ENCODE data around the gene TRIM59. TPM values are rescaled to one million over a fixed set of nuclear protein-coding genes. Genes with fewer than 3 reads are reported as not detected.

TRIM59 gene
- total and polyA plus RNA-seq, 10 of the 15 experiments (the other 5 are each of a cell fraction or from before 2014, with no cell fraction given), result 14.4 to 105 (median 33.3) TPM

GRCh38 chr3:160474416-160474838 lies 24.8 kb upstream of the TRIM59 start:
- ChIA-PET CTCF (no interaction called here), RAD21 (ENCODE audit: unreplicated experiment) (no interaction called here), POLR2A (no interaction called here), SMC1A (ENCODE audit: uncharacterized antibody, unreplicated experiment) (no interaction called here)
- Histone ChIP-seq H4K20me1 (ENCODE audit: control insufficient read depth, insufficient read depth) (no peaks in the 10 kb centered on the region), H3K27ac (ENCODE audit: control insufficient read depth, insufficient read depth) (no peak overlapping the region), H3K9ac (ENCODE audit: control insufficient read depth, insufficient read depth, low read length) (no peak overlapping the region), H3K4me1 (ENCODE audit: control insufficient read depth, insufficient read depth, low read length) (no peaks in the 10 kb centered on the region; the same call in 1 of the 2 replicates), H3K27me3 (replicated peaks in 1 of 2; ENCODE audit: control insufficient read depth in 2 of 2, insufficient read depth in 2 of 2, low read length in 1 of 2) (no peaks in the 10 kb centered on the region), H3K36me3 (ENCODE audit: control insufficient read depth in 2 of 2, insufficient read depth in 2 of 2, low read length in 1 of 2) (no peaks in the 10 kb centered on the region), H3K79me2 (ENCODE audit: control insufficient read depth, insufficient read depth, low read length) (no peaks in the 10 kb centered on the region), H3K9me3 (replicated peaks; ENCODE audit: control insufficient read depth, insufficient read depth, low read length) (peaks cover 11% of the 10 kb centered on the region), H3K4me2 (ENCODE audit: control insufficient read depth, insufficient read depth) (no peak overlapping the region), H2AFZ (ENCODE audit: control insufficient read depth, low read depth, low read length) (no peak overlapping the region), H3K4me3 (no peak overlapping the region)
- ATAC-seq (no peak), DNase-seq (ENCODE audit: low read depth, low spot score) (no peak), FAIRE-seq (no peak)
- intact Hi-C loops (cut with micrococcal nuclease; ENCODE audit: unreplicated experiment), result no loop called here
- in situ Hi-C loops (cut with MboI), result no loop called here
- no TSS peak for BruUV-seq (replicated peaks)
- TF ChIP-seq PAX5 (IDR thresholded peaks at IDR 0.05; ENCODE audit: borderline replicate concordance, low read depth, low read length), result no peak
- TF ChIP-seq RAD51 (IDR thresholded peaks at IDR 0.05), result no peak
- no peak for TF ChIP-seq EED (IDR thresholded peaks at IDR 0.05; ENCODE audit: low read depth)
- no peak for TF ChIP-seq PRDM15 (CRISPR knock-in tag; IDR thresholded peaks at IDR 0.05)
- TF ChIP-seq YY1 (IDR thresholded peaks at IDR 0.05; ENCODE audit: low read depth, low read length), result no peak
- TF ChIP-seq WRNIP1 (IDR thresholded peaks at IDR 0.05; ENCODE audit: borderline replicate concordance, low read depth, low read length), result no peak
- no peak for TF ChIP-seq ZNF24 (IDR thresholded peaks at IDR 0.05)
- no peak for TF ChIP-seq SMAD5 (IDR thresholded peaks at IDR 0.05; ENCODE audit: low read depth)
- no peak for TF ChIP-seq IRF4 (IDR thresholded peaks at IDR 0.05; ENCODE audit: low read depth, low read length)
- no peak for TF ChIP-seq REST (IDR thresholded peaks at IDR 0.05; ENCODE audit: low read depth, low read length)
- TF ChIP-seq RCOR1 (conservative IDR thresholded peaks at IDR 0.05; ENCODE audit: low read depth, low read length), result no peak
- TF ChIP-seq CTCF (IDR thresholded peaks at IDR 0.05 in 2 of 3, conservative IDR thresholded peaks at IDR 0.05 in 1 of 3; ENCODE audit: control insufficient read depth in 2 of 3, extremely low read depth in 1 of 3, insufficient read depth in 1 of 3, low read depth in 3 of 3, low read length in 3 of 3), result no peak
